Measurements from ENCODE around the gene CCDC148.

Gene CCDC148

GRCh38 chr2:158414538-158414937 lies 42.0 kb downstream of the CCDC148 start:
- DNase-seq (ENCODE audit: low read depth in 1 of 2, low spot score in 1 of 2) = no peak
- Histone ChIP-seq H3K4me3 (replicated peaks; ENCODE audit: insufficient read depth, low read length) (no peak overlapping the region), H3K27me3 (ENCODE audit: insufficient read depth, poor library complexity, severe bottlenecking) (peaks cover 4% of the 10 kb centered on the region), H3K27ac (replicated peaks) (no peak overlapping the region)
- TF ChIP-seq GABPA (IDR thresholded peaks at IDR 0.05; ENCODE audit: low read depth) (no peak), POLR2AphosphoS5 (IDR thresholded peaks at IDR 0.05; ENCODE audit: low read depth) (no peak), SPI1 (IDR thresholded peaks at IDR 0.05; ENCODE audit: borderline replicate concordance, low read depth) (no peak)
- TF ChIP-seq, protein P1, sequence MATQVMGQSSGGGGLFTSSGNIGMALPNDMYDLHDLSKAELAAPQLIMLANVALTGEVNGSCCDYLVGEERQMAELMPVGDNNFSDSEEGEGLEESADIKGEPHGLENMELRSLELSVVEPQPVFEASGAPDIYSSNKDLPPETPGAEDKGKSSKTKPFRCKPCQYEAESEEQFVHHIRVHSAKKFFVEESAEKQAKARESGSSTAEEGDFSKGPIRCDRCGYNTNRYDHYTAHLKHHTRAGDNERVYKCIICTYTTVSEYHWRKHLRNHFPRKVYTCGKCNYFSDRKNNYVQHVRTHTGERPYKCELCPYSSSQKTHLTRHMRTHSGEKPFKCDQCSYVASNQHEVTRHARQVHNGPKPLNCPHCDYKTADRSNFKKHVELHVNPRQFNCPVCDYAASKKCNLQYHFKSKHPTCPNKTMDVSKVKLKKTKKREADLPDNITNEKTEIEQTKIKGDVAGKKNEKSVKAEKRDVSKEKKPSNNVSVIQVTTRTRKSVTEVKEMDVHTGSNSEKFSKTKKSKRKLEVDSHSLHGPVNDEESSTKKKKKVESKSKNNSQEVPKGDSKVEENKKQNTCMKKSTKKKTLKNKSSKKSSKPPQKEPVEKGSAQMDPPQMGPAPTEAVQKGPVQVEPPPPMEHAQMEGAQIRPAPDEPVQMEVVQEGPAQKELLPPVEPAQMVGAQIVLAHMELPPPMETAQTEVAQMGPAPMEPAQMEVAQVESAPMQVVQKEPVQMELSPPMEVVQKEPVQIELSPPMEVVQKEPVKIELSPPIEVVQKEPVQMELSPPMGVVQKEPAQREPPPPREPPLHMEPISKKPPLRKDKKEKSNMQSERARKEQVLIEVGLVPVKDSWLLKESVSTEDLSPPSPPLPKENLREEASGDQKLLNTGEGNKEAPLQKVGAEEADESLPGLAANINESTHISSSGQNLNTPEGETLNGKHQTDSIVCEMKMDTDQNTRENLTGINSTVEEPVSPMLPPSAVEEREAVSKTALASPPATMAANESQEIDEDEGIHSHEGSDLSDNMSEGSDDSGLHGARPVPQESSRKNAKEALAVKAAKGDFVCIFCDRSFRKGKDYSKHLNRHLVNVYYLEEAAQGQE (IDR thresholded peaks at IDR 0.05; ENCODE audit: insufficient replicate concordance, low read depth) = no peak
- TF ChIP-seq, protein P2, sequence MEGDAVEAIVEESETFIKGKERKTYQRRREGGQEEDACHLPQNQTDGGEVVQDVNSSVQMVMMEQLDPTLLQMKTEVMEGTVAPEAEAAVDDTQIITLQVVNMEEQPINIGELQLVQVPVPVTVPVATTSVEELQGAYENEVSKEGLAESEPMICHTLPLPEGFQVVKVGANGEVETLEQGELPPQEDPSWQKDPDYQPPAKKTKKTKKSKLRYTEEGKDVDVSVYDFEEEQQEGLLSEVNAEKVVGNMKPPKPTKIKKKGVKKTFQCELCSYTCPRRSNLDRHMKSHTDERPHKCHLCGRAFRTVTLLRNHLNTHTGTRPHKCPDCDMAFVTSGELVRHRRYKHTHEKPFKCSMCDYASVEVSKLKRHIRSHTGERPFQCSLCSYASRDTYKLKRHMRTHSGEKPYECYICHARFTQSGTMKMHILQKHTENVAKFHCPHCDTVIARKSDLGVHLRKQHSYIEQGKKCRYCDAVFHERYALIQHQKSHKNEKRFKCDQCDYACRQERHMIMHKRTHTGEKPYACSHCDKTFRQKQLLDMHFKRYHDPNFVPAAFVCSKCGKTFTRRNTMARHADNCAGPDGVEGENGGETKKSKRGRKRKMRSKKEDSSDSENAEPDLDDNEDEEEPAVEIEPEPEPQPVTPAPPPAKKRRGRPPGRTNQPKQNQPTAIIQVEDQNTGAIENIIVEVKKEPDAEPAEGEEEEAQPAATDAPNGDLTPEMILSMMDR (IDR thresholded peaks at IDR 0.05; ENCODE audit: insufficient read depth, low read length) = no peak

GRCh38 chr2:158413581-158413980 lies 43.0 kb downstream of the CCDC148 start:
- no peak for DNase-seq (ENCODE audit: low read depth in 1 of 2, low spot score in 1 of 2)
- no peak overlapping the region for H3K4me3 ChIP-seq (replicated peaks; ENCODE audit: insufficient read depth, low read length)

DNA sequence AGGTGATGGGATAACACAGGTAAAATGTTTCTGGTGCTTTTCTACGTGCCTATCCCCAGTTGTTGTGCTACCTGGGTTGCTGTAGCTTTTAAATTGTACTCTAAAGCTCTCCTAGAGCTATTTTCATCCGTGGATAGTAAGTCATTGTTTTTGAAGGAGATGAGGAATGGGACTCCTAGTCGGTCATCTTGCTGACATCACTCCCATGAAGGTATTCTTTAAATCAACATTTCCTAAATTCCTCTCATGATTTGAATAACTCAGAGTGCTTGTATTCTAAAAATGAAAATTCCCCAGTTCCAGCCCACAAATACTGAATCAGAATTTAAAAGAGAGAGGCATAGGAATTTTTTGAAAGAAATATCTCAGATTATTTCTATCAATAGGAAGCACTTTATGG lies 44.3 kb downstream of the CCDC148 start:
- Histone ChIP-seq H3K27ac (replicated peaks) (no peak overlapping the region), H3K27me3 (ENCODE audit: insufficient read depth, poor library complexity, severe bottlenecking) (no peaks in the 10 kb centered on the region), H3K4me3 (replicated peaks; ENCODE audit: insufficient read depth, low read length) (no peak overlapping the region)
- TF ChIP-seq GABPA (IDR thresholded peaks at IDR 0.05; ENCODE audit: low read depth) = no peak
- no peak for TF ChIP-seq SPI1 (IDR thresholded peaks at IDR 0.05; ENCODE audit: borderline replicate concordance, low read depth)
- TF ChIP-seq, protein P1 (IDR thresholded peaks at IDR 0.05; ENCODE audit: insufficient replicate concordance, low read depth) = no peak
- TF ChIP-seq POLR2AphosphoS5 (IDR thresholded peaks at IDR 0.05; ENCODE audit: low read depth) = no peak
- TF ChIP-seq, protein P2 (IDR thresholded peaks at IDR 0.05; ENCODE audit: insufficient read depth, low read length) = no peak
- DNase-seq (ENCODE audit: low read depth in 1 of 2, low spot score in 1 of 2) = no peak

More at GRCh38 chr2:158413581-158413980, 43.0 kb downstream of the CCDC148 start:
- no peaks in the 10 kb centered on the region for H3K27me3 ChIP-seq (ENCODE audit: insufficient read depth, poor library complexity, severe bottlenecking)
- TF ChIP-seq, protein P2 (IDR thresholded peaks at IDR 0.05; ENCODE audit: insufficient read depth, low read length) = no peak
- TF ChIP-seq, protein P1 (IDR thresholded peaks at IDR 0.05; ENCODE audit: insufficient replicate concordance, low read depth) = no peak
- TF ChIP-seq SPI1 (IDR thresholded peaks at IDR 0.05; ENCODE audit: borderline replicate concordance, low read depth) (no peak), POLR2AphosphoS5 (IDR thresholded peaks at IDR 0.05; ENCODE audit: low read depth) (no peak), GABPA (IDR thresholded peaks at IDR 0.05; ENCODE audit: low read depth) (no peak)
- H3K27ac ChIP-seq (replicated peaks) = no peak overlapping the region

Data from HL-60 (cell line).